Measurements from ENCODE around the gene KAT8. TPM values are rescaled to one million over a fixed set of nuclear protein-coding genes. Genes with fewer than 3 reads are reported as not detected.

Gene KAT8
- total RNA-seq, 2 experiments from 2014 or later: 86.9 to 95.3 TPM

- ChIA-PET POLR2A (interaction anchor here (0.8 to 2.8 kb wide), 2 partner anchors 11 to 13 kb away, joined by 3 to 8 read pairs; partner anchors contain the start of gene KAT8), CTCF (ENCODE audit: unreplicated experiment) (interaction anchor here (0.6 kb wide), 1 partner anchor 11 kb away, joined by 8 read pairs; the partner anchor contains the start of gene KAT8)
- Histone ChIP-seq H3K9me3 (ENCODE audit: low read length) (no peaks in the 10 kb centered on the region), H2AFZ (ENCODE audit: low read length) (no peak overlapping the region), H4K20me1 (ENCODE audit: insufficient read depth, low read length) (no peaks in the 10 kb centered on the region), H3K9me2 (ENCODE audit: insufficient read depth, low read length) (no peaks in the 10 kb centered on the region), H3K79me2 (ENCODE audit: insufficient read depth, low read depth, low read length) (no peaks in the 10 kb centered on the region), H3K36me3 (ENCODE audit: insufficient read depth, low read length) (peaks cover 47% of the 10 kb centered on the region), H3K27ac (ENCODE audit: low read depth, low read length, poor library complexity, severe bottlenecking) (no peak overlapping the region), H3K4me2 (ENCODE audit: low read length) (no peak overlapping the region), H3K4me1 (ENCODE audit: insufficient read depth, low read length, poor library complexity, severe bottlenecking) (no peaks in the 10 kb centered on the region), H3K4me3 (ENCODE audit: low read depth, low read length, poor library complexity, severe bottlenecking) (no peak overlapping the region)
- intact Hi-C loops (cut with micrococcal nuclease; ENCODE audit: unreplicated experiment): no loop called here
- no TSS peak for BruUV-seq (replicated peaks)
- TF ChIP-seq EZH2phosphoT487 (IDR thresholded peaks at IDR 0.05; ENCODE audit: borderline replicate concordance, low read depth, low read length) (no peak), CTCF (conservative IDR thresholded peaks at IDR 0.05; ENCODE audit: low read length) (no peak)
- DNase-seq (ENCODE audit: low spot score): no peak
Observed at GRCh38 chr16:31128711-31129567, 11.5 kb downstream of the KAT8 start.

- no peak for DNase-seq (ENCODE audit: low spot score)
- intact Hi-C loops (cut with micrococcal nuclease; ENCODE audit: unreplicated experiment): no loop called here
- no peaks in the 10 kb centered on the region for H3K4me1 ChIP-seq (ENCODE audit: insufficient read depth, low read length, poor library complexity, severe bottlenecking)
- BruUV-seq (replicated peaks): no TSS peak
- TF ChIP-seq CTCF (conservative IDR thresholded peaks at IDR 0.05; ENCODE audit: low read length) (no peak), EZH2phosphoT487 (IDR thresholded peaks at IDR 0.05; ENCODE audit: borderline replicate concordance, low read depth, low read length) (no peak)
- H3K9me3 ChIP-seq (ENCODE audit: low read length): no peaks in the 10 kb centered on the region
- peaks cover 41% of the 10 kb centered on the region for H3K36me3 ChIP-seq (ENCODE audit: insufficient read depth, low read length)
- H3K4me3 ChIP-seq (ENCODE audit: low read depth, low read length, poor library complexity, severe bottlenecking): no peak overlapping the region
- H3K9me2 ChIP-seq (ENCODE audit: insufficient read depth, low read length): no peaks in the 10 kb centered on the region
- CTCF ChIA-PET (ENCODE audit: unreplicated experiment): no interaction called here
- no peak overlapping the region for H2AFZ ChIP-seq (ENCODE audit: low read length)
- no peak overlapping the region for H3K27ac ChIP-seq (ENCODE audit: low read depth, low read length, poor library complexity, severe bottlenecking)
- no peak overlapping the region for H3K4me2 ChIP-seq (ENCODE audit: low read length)
- H4K20me1 ChIP-seq (ENCODE audit: insufficient read depth, low read length): no peaks in the 10 kb centered on the region
- no peaks in the 10 kb centered on the region for H3K79me2 ChIP-seq (ENCODE audit: insufficient read depth, low read depth, low read length)
- POLR2A ChIA-PET: interaction anchor here (0.5 to 2.8 kb wide), 3 partner anchors 12 to 93 kb away, joined by 3 to 8 read pairs (median 4); partner anchors contain the start of gene KAT8
Observed at GRCh38 chr16:31129568-31130335, 12.3 kb downstream of the KAT8 start.
